HepG2 (cell line): ENCODE results near the gene IFT122. TPM values are rescaled to one million over a fixed set of nuclear protein-coding genes. Genes with fewer than 3 reads are reported as not detected.

Experiments
- ARID2 ChIP-seq: sonication (generic); formaldehyde crosslinking; IDR thresholded peaks from 2 replicates; pipeline ENCODE4 v1.8.1; 2022; ENCODE audit warnings: mild to moderate bottlenecking, missing genetic modification reagents, borderline replicate concordance
- ATF5 ChIP-seq: sonication (generic); formaldehyde crosslinking; IDR thresholded peaks from 2 replicates; pipeline ENCODE4 v1.4.0; 2020; ENCODE audit warnings: mild to moderate bottlenecking, low read depth, missing genetic modification reagents
- KDM4B ChIP-seq: sonication (generic); formaldehyde crosslinking; IDR thresholded peaks from 2 replicates; pipeline ENCODE4 v1.4.0; 2020; ENCODE audit warnings: missing genetic modification reagents
- NFATC3 ChIP-seq: sonication (generic); formaldehyde crosslinking; IDR thresholded peaks from 2 replicates; pipeline ENCODE4 v1.5.1; 2020; ENCODE audit warnings: mild to moderate bottlenecking, missing genetic modification reagents
- NFKB2 ChIP-seq: sonication (generic); formaldehyde crosslinking; IDR thresholded peaks from 2 replicates; pipeline ENCODE4 v1.4.0; 2020; ENCODE audit warnings: missing genetic modification reagents, borderline replicate concordance
- NR3C1 ChIP-seq: sonication (generic); formaldehyde crosslinking; IDR thresholded peaks from 2 replicates; pipeline ENCODE4 v1.4.0; 2020; ENCODE audit warnings: missing genetic modification reagents
- ONECUT2 ChIP-seq: sonication (generic); formaldehyde crosslinking; IDR thresholded peaks from 2 replicates; pipeline ENCODE4 v1.4.0; 2020; ENCODE audit warnings: missing genetic modification reagents
- SIN3B ChIP-seq: fragments of 150-350 bp; IDR thresholded peaks from 2 replicates; pipeline ENCODE4 v1.6.1; 2014; ENCODE audit warnings: low read length
- ZC3H4 ChIP-seq: sonication (generic); formaldehyde crosslinking; IDR thresholded peaks from 2 replicates; pipeline ENCODE4 v1.4.0; 2020; ENCODE audit warnings: missing genetic modification reagents, borderline replicate concordance
- ZKSCAN1 ChIP-seq: fragments of 150-350 bp; IDR thresholded peaks from 2 replicates; pipeline ENCODE4 v1.6.1; 2014; ENCODE audit warnings: low read length
- ZNF841 ChIP-seq: sonication (generic); formaldehyde crosslinking; IDR thresholded peaks from 2 replicates; pipeline ENCODE4 v1.8.1; 2023; ENCODE audit warnings: missing genetic modification reagents, borderline replicate concordance
- polyA plus RNA-seq, 8 experiments: library from polyadenylated mRNA; depleted of rRNA in 3 of 8; stranded (reverse) in 7 of 8; unstranded in 1 of 8; fragments of >200 nt; fragmentation: Illumina TruSeq in 4 of 8; extraction: Trizol in 4 of 8; gene quantifications; 2 replicates each; pipeline versions ENCODE4 v1.2.1 to v1.2.3, GENCODE V29; 2011 to 2016; ENCODE audit warnings: low read depth in 4 of 8, missing spikeins in 1 of 8, mixed read lengths in 1 of 8; ENCODE audit not compliant: insufficient read depth in 1 of 8
- total RNA-seq, 5 experiments: library from RNA; depleted of rRNA; stranded (reverse); fragments of >200 nt; fragmentation: Illumina TruSeq; extraction: Trizol; gene quantifications; 2 replicates each; pipeline ENCODE4 v1.2.3, GENCODE V29; 2016; ENCODE audit warnings: low read depth in 1 of 5
- TF ChIP-seq, protein P1 (sequence below): sonication (generic); formaldehyde crosslinking; IDR thresholded peaks from 2 replicates; pipeline ENCODE4 v1.4.0; 2020; ENCODE audit warnings: missing genetic modification reagents, borderline replicate concordance
- TF ChIP-seq, protein P2 (sequence below): sonication (generic); formaldehyde crosslinking; IDR thresholded peaks from 2 replicates; pipeline ENCODE4 v1.4.0; 2020; ENCODE audit warnings: missing genetic modification reagents; ENCODE audit errors: not compliant biosample characterization

The IFT122 gene
- total and polyA plus RNA-seq, 2 of the 13 experiments (the other 11 are each of a cell fraction or from before 2014, with no cell fraction given), result 10.1 to 10.3 TPM

- TF ChIP-seq, protein P1, sequence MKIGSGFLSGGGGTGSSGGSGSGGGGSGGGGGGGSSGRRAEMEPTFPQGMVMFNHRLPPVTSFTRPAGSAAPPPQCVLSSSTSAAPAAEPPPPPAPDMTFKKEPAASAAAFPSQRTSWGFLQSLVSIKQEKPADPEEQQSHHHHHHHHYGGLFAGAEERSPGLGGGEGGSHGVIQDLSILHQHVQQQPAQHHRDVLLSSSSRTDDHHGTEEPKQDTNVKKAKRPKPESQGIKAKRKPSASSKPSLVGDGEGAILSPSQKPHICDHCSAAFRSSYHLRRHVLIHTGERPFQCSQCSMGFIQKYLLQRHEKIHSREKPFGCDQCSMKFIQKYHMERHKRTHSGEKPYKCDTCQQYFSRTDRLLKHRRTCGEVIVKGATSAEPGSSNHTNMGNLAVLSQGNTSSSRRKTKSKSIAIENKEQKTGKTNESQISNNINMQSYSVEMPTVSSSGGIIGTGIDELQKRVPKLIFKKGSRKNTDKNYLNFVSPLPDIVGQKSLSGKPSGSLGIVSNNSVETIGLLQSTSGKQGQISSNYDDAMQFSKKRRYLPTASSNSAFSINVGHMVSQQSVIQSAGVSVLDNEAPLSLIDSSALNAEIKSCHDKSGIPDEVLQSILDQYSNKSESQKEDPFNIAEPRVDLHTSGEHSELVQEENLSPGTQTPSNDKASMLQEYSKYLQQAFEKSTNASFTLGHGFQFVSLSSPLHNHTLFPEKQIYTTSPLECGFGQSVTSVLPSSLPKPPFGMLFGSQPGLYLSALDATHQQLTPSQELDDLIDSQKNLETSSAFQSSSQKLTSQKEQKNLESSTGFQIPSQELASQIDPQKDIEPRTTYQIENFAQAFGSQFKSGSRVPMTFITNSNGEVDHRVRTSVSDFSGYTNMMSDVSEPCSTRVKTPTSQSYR (CRISPR knock-in tag), result no peak
- TF ChIP-seq ONECUT2 (CRISPR knock-in tag) (no peak), ATF5 (no peak), ZNF841 (CRISPR knock-in tag) (no peak), NFATC3 (CRISPR knock-in tag) (no peak), ZKSCAN1 (no peak), NR3C1 (CRISPR knock-in tag) (no peak), ZC3H4 (CRISPR knock-in tag) (no peak), KDM4B (CRISPR knock-in tag) (no peak), ARID2 (CRISPR knock-in tag) (no peak), NFKB2 (CRISPR knock-in tag) (no peak), SIN3B (no peak)
- TF ChIP-seq, protein P2, sequence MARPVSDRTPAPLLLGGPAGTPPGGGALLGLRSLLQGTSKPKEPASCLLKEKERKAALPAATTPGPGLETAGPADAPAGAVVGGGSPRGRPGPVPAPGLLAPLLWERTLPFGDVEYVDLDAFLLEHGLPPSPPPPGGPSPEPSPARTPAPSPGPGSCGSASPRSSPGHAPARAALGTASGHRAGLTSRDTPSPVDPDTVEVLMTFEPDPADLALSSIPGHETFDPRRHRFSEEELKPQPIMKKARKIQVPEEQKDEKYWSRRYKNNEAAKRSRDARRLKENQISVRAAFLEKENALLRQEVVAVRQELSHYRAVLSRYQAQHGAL (CRISPR knock-in tag), result no peak
These were observed 2.9 kb downstream of the IFT122 start (continued) for GRCh38 chr3:129442947-129443346.
